ENCODE data around the gene KRT40.

KRT40 gene

DNA sequence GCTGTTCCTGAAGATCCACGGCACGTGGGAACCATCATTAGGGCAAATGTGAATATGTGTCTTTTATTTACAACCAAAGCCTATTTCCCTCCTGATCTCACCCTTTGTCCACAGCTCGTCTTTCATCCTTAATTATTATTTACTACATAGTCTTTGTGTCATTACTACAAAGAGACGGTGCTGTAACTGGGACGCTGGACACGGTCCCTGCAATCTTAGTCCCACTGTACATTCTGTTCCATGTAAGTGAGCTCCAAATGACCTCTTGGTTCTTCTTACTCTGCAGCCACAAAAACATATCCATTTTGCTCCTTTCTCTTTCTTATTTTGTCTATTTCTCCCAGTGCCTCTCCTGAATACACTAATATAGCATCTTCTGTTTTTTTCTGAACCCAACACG, 34.0 kb downstream of the KRT40 start:
- no peak for DNase-seq

DNA sequence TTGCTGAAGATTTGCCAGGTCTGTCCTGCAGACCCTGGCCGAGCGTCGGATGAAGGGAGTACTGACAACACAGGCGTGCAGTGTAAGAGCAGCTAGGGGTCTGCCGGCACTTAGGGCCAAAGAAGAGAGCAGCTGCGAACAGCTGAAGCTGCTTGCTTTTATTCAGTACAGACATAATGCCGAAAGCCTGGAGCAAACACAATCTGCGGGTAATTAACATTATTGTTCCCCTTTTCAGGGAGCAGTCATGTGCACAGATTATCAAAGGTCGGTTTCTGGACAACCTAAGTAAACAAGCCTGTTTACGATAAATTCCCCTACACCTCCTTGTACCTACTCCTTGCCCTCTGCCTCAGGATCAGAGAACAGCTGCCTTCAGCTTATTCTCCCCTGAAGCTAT, 34.7 kb downstream of the KRT40 start:
- no peak for DNase-seq

DNA sequence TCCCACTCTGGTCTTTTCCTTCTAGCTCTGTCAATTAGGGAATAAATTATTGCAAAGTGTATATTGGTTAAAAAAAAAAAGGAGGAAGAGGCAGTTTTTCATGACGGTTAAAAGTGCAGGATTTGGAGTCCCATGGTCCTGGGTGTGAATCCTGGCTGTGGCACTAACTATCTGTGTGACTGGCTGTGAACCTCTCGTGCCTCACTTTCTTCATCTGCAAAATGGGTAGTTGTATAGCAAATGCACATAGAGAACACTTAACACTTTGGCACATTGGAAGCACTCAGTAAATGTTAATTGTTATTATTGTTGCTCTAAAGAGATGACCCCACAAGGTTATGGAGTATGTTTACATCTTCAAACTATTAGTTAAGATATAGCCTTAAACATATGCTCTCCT, 36.2 kb downstream of the KRT40 start:
- DNase-seq, result no peak

GRCh38 chr17:40945414-40945813, 38.7 kb downstream of the KRT40 start:
- DNase-seq, result no peak

GRCh38 chr17:40944531-40944930, 39.6 kb downstream of the KRT40 start:
- DNase-seq, result no peak

- no peak for DNase-seq
Observed at GRCh38 chr17:40942553-40942952, 41.6 kb downstream of the KRT40 start.

DNA sequence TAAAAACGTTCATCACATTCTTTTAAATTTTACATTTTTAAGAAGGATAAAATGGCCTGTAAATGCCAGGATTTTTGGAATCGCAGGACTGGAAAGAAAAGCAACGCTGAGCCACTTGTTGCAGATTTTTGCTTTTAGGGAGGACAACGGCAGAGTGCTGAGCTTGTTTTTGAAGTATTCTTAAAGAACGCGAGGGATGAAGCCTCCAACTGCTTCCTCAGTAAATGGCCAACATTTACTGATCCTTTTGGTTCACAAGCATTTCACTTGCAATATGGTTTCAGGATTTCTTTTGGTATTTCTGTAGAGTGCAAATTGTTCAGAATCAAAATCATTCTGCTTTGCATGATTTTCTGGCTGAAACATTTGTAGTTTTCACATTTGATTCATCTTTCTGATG, 43.9 kb downstream of the KRT40 start:
- no peak for DNase-seq

DNA sequence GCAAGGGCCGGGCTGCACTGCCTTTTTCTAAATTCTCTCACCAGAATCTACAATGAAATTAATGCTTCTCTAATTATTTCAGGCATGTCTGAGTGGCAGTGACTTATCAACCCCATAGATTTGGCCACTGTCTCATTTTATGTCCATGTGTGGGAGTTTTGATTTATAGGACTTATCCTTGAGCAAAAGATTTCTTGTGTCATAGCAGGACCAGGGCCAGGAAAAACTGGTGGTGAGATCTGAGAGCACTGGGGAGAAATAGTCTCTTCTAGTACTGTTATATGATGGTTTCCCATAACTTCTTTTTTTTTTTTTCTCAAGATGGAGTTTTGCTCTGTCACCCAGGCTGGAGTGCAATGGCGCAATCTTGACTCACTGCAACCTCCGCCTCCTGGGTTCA, 45.1 kb downstream of the KRT40 start:
- DNase-seq, result no peak

DNA sequence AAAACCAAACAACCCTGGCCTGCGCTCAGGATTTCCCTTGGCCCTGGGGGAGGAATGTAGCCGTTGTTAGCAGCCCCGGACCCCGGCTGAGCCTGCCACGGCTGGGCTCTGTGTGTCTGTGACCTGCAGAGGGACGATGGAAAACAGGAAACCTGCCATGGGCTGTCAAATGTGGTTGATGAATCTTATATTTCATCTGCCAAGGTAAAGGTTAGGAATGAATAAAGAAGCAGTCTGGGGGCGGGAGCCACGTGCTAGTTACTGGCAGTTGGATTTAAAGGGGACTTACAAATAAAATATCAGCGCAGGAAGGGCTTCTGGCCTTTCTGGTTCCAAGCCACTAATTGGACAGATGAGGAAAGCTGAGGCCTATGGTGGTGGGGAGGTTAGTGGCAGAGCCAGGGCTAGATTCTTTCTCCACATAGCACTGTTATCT, 46.7 kb downstream of the KRT40 start, which contains the start of gene KRT23:
KRT23 (minus strand) TSS at position 263 of the 436 bp plus-strand sequence. CDS start 1,043 bp downstream, outside the sequence.
- no peak for DNase-seq

GRCh38 chr17:40936976-40937375, 47.1 kb downstream of the KRT40 start:
- no peak for DNase-seq

DNA sequence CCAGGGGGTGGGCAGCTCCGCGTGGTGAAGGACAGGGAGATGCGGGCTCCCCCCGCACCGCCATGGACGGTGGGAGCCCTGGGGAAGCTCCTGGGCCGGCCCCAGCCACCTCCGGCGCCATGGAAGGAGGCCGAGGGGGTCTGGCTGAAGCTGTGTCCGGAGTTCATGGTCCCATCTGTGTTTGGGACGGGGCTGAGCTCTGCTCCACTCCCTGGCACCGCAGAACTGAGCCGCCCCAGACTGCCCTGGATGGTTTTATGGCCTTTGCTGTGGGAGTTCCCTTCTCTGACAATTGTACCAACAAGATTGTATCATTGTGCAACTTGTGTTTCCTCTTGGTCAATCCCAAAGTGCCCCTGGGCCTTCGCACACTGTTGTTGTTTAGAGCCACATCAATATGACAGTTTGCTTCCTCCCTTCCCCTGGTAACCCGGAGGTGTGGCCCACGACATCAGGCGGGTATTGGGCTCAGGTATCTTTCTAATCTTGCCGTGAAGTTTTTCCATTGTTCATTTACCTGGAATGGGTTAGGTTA, 47.6 kb downstream of the KRT40 start:
- DNase-seq, result no peak

GRCh38 chr17:40935624-40936023, 48.5 kb downstream of the KRT40 start:
- no peak for DNase-seq

GRCh38 chr17:40932608-40933007, 51.5 kb downstream of the KRT40 start:
- DNase-seq, result no peak

- no peak for DNase-seq
Observed at GRCh38 chr17:40931311-40931710, 52.8 kb downstream of the KRT40 start.

Measured in activated CD8-positive, alpha-beta memory T cell treated with anti-CD3 and anti-CD28 coated beads, Interleukin-2, amount 50 U/mL, for 4 hours (primary cell).